HCT116 (cell line): Measurements from ENCODE around the gene NR2F1-AS1. TPM values are rescaled to one million over a fixed set of nuclear protein-coding genes. Genes with fewer than 3 reads are reported as not detected.

Experiments
- ATAC-seq: fragments of 200-7000 bp; cut with Tn5 transposase; 2 replicates; pipeline ENCODE4 v1.9.1; 2020; ENCODE audit warnings: mild to moderate bottlenecking, moderate library complexity
- BruUV-seq: library from RNA; stranded (reverse); fragments of 400-500 nt; replicated peaks from 2 replicates; lab custom pipeline; 2021; lab: Mats Ljungman, UMichigan
- CTCF ChIA-PET: fragments of 300-600 bp; sonication (Branson Sonifier 250); formaldehyde crosslinking; loops from one replicate; lab custom pipeline; 2021; ENCODE audit warnings: antibody characterized with exemption; lab: Charles Lee
- POLR2A ChIA-PET: fragments of 300-600, 350-600 bp; sonication (Branson Sonifier 250); formaldehyde crosslinking; loops from one replicate; lab custom pipeline; 2021; ENCODE audit warnings: antibody characterized with exemption; lab: Charles Lee
- RAD21 ChIA-PET, 2 experiments: fragments of 300-600 bp; sonication (Branson Sonifier 250); formaldehyde crosslinking; loops; one replicate each; lab custom pipeline; 2023; ENCODE audit warnings: low total read pairs in 2 of 2; ENCODE audit not compliant: uncharacterized antibody in 2 of 2, unreplicated experiment in 2 of 2, low non-redundant PET in 1 of 2; lab: Charles Lee
- DNase-seq: peaks from one replicate; pipeline ENCODE4 v3.0.0-alpha.2; 2010; ENCODE audit warnings: low read depth, low spot score
- H2AFZ ChIP-seq: fragments of 200-600 bp; shearing (Covaris generic), sonication (generic); 2 replicates; pipeline ENCODE4 v1.6.1; 2017; ENCODE audit warnings: low read depth, mixed run types, mixed read lengths, antibody characterized with exemption, low read length; ENCODE audit not compliant: poor library complexity, severe bottlenecking
- H3K27ac ChIP-seq: 2 replicates; pipeline ENCODE4 v1.5.1; 2012; ENCODE audit warnings: low read depth, low read length
- H3K27me3 ChIP-seq: fragments of 200-600 bp; sonication (generic); 2 replicates; pipeline ENCODE4 v1.6.1; 2016; ENCODE audit warnings: mixed run types, low read length, mixed read lengths; ENCODE audit not compliant: insufficient read depth
- H3K36me3 ChIP-seq, 2 experiments: fragments of 200-500 bp in 1 of 2; fragments of 200-600 bp in 1 of 2; sonication (Bioruptor generic) in 1 of 2; sonication (generic) in 1 of 2; 2 replicates each; pipeline versions ENCODE4 v1.5.1 to v1.6.1; 2014 to 2016; ENCODE audit warnings: low read length in 2 of 2, inconsistent platforms in 1 of 2, mixed read lengths in 1 of 2, mixed run types in 1 of 2; ENCODE audit not compliant: insufficient read depth in 2 of 2, control insufficient read depth in 1 of 2
- H3K4me1 ChIP-seq, 2 experiments: fragments of 200-600 bp in 1 of 2; sonication (generic) in 1 of 2; 2 replicates each; pipeline versions ENCODE4 v1.5.1 to v1.6.1; 2012 to 2017; ENCODE audit warnings: low read length in 2 of 2, inconsistent platforms in 1 of 2, mild to moderate bottlenecking in 1 of 2, mixed read lengths in 1 of 2, mixed run types in 1 of 2, moderate library complexity in 1 of 2; ENCODE audit not compliant: insufficient read depth in 2 of 2, control insufficient read depth in 1 of 2
- H3K4me2 ChIP-seq: fragments of 200-600 bp; sonication (generic); 2 replicates; pipeline ENCODE4 v1.6.1; 2017; ENCODE audit warnings: mixed run types, low read length, mixed read lengths
- H3K4me3 ChIP-seq, 2 experiments: fragments of 200-600 bp in 1 of 2; sonication (generic) in 1 of 2; replicated peaks in 1 of 2; 2 replicates each; pipeline ENCODE4 v1.5.1; 2011 to 2016; ENCODE audit warnings: low read length in 2 of 2, control low read depth in 1 of 2, low read depth in 1 of 2, mild to moderate bottlenecking in 1 of 2, mixed read lengths in 1 of 2, mixed run types in 1 of 2
- H3K79me2 ChIP-seq: fragments of 200-600 bp; sonication (generic); 2 replicates; pipeline ENCODE4 v1.6.1; 2017; ENCODE audit warnings: mild to moderate bottlenecking, mixed run types, low read length, moderate library complexity, mixed read lengths; ENCODE audit not compliant: insufficient read depth
- H3K9ac ChIP-seq: fragments of 200-600 bp; sonication (generic); 2 replicates; pipeline ENCODE4 v1.6.1; 2016; ENCODE audit warnings: low read length, mixed read lengths
- H3K9me2 ChIP-seq: fragments of 200-600 bp; sonication (generic), shearing (Covaris generic); 2 replicates; pipeline ENCODE4 v1.6.1; 2017; ENCODE audit warnings: mixed run types, mild to moderate bottlenecking, moderate library complexity; ENCODE audit not compliant: insufficient read depth
- H3K9me3 ChIP-seq, 2 experiments: fragments of 200-500 bp in 1 of 2; fragments of 200-600 bp in 1 of 2; sonication (Bioruptor generic) in 1 of 2; sonication (generic) in 1 of 2; 2 replicates each; pipeline ENCODE4 v1.6.1; 2014 to 2017; ENCODE audit warnings: low read length in 2 of 2, mixed read lengths in 2 of 2, inconsistent platforms in 1 of 2, low read depth in 1 of 2, mild to moderate bottlenecking in 1 of 2, mixed run types in 1 of 2, moderate library complexity in 1 of 2; ENCODE audit not compliant: control insufficient read depth in 1 of 2, insufficient read depth in 1 of 2
- H4K20me1 ChIP-seq: fragments of 200-600 bp; sonication (generic), shearing (Covaris generic); 2 replicates; pipeline ENCODE4 v1.6.1; 2017; ENCODE audit warnings: mixed run types, mild to moderate bottlenecking, moderate library complexity; ENCODE audit not compliant: insufficient read depth
- ATF3 ChIP-seq: IDR thresholded peaks from 2 replicates; pipeline ENCODE4 v1.6.1; 2012
- CBX3 ChIP-seq: IDR thresholded peaks from 2 replicates; pipeline ENCODE4 v1.6.1; 2012; ENCODE audit warnings: low read depth
- CEBPB ChIP-seq: IDR thresholded peaks from 2 replicates; pipeline ENCODE4 v1.6.1; 2012; ENCODE audit warnings: low read depth
- EGR1 ChIP-seq: IDR thresholded peaks from 2 replicates; pipeline ENCODE4 v1.6.1; 2012; ENCODE audit warnings: low read depth
- ELF1 ChIP-seq: IDR thresholded peaks from 2 replicates; pipeline ENCODE4 v1.6.1; 2012; ENCODE audit warnings: low read depth, borderline replicate concordance
- EZH2 ChIP-seq: fragments of 200-600 bp; sonication (generic); IDR thresholded peaks from 2 replicates; pipeline ENCODE4 v1.6.1; 2017; ENCODE audit warnings: antibody characterized with exemption, mixed run types
- FOSL1 ChIP-seq: IDR thresholded peaks from 2 replicates; pipeline ENCODE4 v1.6.1; 2012; ENCODE audit warnings: low read depth
- JUND ChIP-seq: IDR thresholded peaks from 2 replicates; pipeline ENCODE4 v1.6.1; 2012
- MAX ChIP-seq: IDR thresholded peaks from 2 replicates; pipeline ENCODE4 v1.6.1; 2012
- POLR2A ChIP-seq: IDR thresholded peaks from 2 replicates; pipeline ENCODE4 v1.7.0; 2011; ENCODE audit warnings: borderline replicate concordance; ENCODE audit not compliant: insufficient read depth, insufficient read length; ENCODE audit errors: extremely low read depth
- POLR2AphosphoS5 ChIP-seq: IDR thresholded peaks from 2 replicates; pipeline ENCODE4 v1.6.1; 2011; ENCODE audit warnings: mild to moderate bottlenecking, low read depth, low read length, moderate library complexity
- RAD21 ChIP-seq: IDR thresholded peaks from 2 replicates; pipeline ENCODE4 v1.6.1; 2012; ENCODE audit warnings: low read depth, mild to moderate bottlenecking
- REST ChIP-seq: IDR thresholded peaks from 2 replicates; pipeline ENCODE4 v1.6.1; 2012; ENCODE audit warnings: low read depth
- SIN3A ChIP-seq: IDR thresholded peaks from 2 replicates; pipeline ENCODE4 v1.6.1; 2012; ENCODE audit warnings: low read depth
- SP1 ChIP-seq: IDR thresholded peaks from 2 replicates; pipeline ENCODE4 v1.6.1; 2012; ENCODE audit warnings: low read depth
- SRF ChIP-seq: IDR thresholded peaks from 2 replicates; pipeline ENCODE4 v1.6.1; 2012; ENCODE audit warnings: low read depth
- TCF7L2 ChIP-seq: IDR thresholded peaks from 2 replicates; pipeline ENCODE4 v1.7.0; 2011; ENCODE audit warnings: borderline replicate concordance, inconsistent platforms; ENCODE audit not compliant: insufficient read depth, insufficient read length; ENCODE audit errors: extremely low read depth
- ZBTB33 ChIP-seq: IDR thresholded peaks from 2 replicates; pipeline ENCODE4 v1.6.1; 2011; ENCODE audit warnings: mild to moderate bottlenecking, low read length, moderate library complexity; ENCODE audit not compliant: insufficient replicate concordance; ENCODE audit errors: extremely low read depth
- ZFX ChIP-seq: fragments of 450-650 bp; IDR thresholded peaks from 2 replicates; pipeline ENCODE4 v1.6.1; 2017
- ZNF274 ChIP-seq: fragments of 200-500 bp; sonication (Bioruptor generic); IDR thresholded peaks from 2 replicates; pipeline ENCODE4 v1.6.1; 2014; ENCODE audit warnings: mild to moderate bottlenecking, low read depth, low read length, inconsistent platforms
- intact Hi-C: fragments of 100-400 bp; cut with micrococcal nuclease; formaldehyde crosslinking; loops from 2 replicates; pipeline ENCODE4 v1.10.0; 2022
- total RNA-seq: library from RNA; stranded (reverse); gene quantifications from one replicate; pipeline ENCODE4 v1.2.1, GENCODE V29; 2021; ENCODE audit not compliant: unreplicated experiment

The NR2F1-AS1 gene
- total RNA-seq, 1 experiment from 2014 or later, result 20.1 TPM

- Histone ChIP-seq H3K9me3 (no peaks in the 10 kb centered on the region), H3K4me3 (no peak overlapping the region), H3K4me2 (no peak overlapping the region), H3K27me3 (no peaks in the 10 kb centered on the region), H3K9me2 (no peaks in the 10 kb centered on the region), H3K36me3 (no peaks in the 10 kb centered on the region), H2AFZ (no peak overlapping the region), H3K79me2 (no peaks in the 10 kb centered on the region), H4K20me1 (no peaks in the 10 kb centered on the region), H3K9ac (no peak overlapping the region), H3K4me1 (peaks cover 18 to 23% of the 10 kb centered on the region in 2 experiments), H3K27ac (no peak overlapping the region)
- BruUV-seq, result no TSS peak
- CTCF ChIA-PET, result interaction anchor here (0.9 kb wide), 1 partner anchor 224 kb away, joined by 3 read pairs; no protein-coding TSS in a partner anchor
- TF ChIP-seq FOSL1 (no peak), ZBTB33 (no peak), MAX (no peak), POLR2A (no peak), SP1 (no peak), EGR1 (no peak), REST (no peak), ZFX (no peak), SRF (no peak), RAD21 (no peak), JUND (no peak), EZH2 (no peak), ATF3 (no peak), CEBPB (no peak), SIN3A (no peak), ZNF274 (no peak), CBX3 (no peak), ELF1 (no peak), POLR2AphosphoS5 (no peak), TCF7L2 (no peak)
- no peak for DNase-seq
- intact Hi-C loops, result no loop called here
- RAD21 ChIA-PET, result no interaction called here
- POLR2A ChIA-PET, result no interaction called here
- no peak for ATAC-seq
These were observed 3.8 kb downstream of the NR2F1-AS1 start for GRCh38 chr5:93576994-93577853.
